Activated CD8-positive, alpha-beta memory T cell treated with anti-CD3 and anti-CD28 coated beads for 24 hours (primary cell): ENCODE data around the gene HERPUD2.
"Not testable (repeated sequence)": the region's sequence is repeated elsewhere in the genome, so short reads cannot be mapped to it uniquely, and the experiment has no call there.

Experiments
- DNase-seq: peaks from one replicate; pipeline ENCODE4 v3.0.0-alpha.2; 2020

Gene HERPUD2

DNA sequence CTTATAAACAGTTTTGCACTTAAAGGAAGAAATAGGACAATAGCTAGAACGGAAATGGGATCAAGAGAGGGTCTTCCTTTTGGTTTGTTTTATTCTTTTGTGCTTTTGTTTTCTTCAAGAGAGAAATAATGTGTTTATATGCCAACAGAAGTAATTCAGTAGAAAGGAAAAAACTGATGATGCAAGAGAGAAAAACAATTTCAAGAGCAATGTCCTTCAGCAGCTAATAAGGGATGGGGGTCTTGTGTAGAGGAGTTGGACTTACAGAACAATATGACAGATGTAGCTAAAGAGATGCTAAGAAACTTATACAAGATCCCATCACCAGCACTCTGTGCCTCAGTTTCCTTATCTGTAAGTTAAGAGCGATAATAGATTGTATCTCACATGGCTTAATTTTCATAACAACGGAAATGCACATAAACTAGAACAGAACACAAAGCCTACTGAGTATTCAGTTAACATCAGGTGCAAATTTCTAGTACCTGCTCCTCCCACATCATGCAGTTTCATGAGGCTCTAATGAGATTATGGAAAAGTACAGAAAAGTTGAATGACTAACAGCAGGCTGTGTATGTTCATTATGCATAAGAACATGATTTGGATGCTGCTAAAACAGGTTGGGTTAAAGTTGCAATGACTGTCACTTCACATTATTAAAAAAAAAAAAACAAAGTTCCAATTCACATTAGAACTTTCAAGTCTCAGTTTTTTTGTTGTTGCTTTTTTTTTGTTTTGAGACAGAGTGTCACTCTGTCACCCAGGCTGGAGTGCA is 17.2 kb downstream of the HERPUD2 start:
- DNase-seq: no peak

DNA sequence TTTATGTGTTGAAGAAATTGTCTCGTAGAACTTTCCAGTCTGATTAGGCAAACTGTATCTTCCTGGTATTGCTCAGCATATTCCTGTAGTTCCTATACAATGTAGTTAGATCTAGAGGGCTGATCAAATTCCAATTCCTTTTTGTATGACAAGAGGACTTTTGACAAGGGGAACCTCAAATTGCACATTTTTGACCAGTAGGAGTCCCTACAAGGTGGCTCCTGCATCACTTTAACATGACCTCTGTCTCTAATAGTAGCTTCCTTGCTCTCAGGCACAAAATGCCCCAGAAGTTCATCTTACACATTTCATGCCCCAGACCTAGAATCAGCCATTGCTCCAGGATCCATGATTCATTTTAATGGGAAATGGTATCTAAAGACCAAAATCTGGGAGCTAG is 18.7 kb downstream of the HERPUD2 start:
- no peak for DNase-seq

- DNase-seq: no peak
Observed at GRCh38 chr7:35670856-35671569, 23.9 kb downstream of the HERPUD2 start.

- not testable (repeated sequence) for DNase-seq
Observed at GRCh38 chr7:35660411-35660810, 34.5 kb downstream of the HERPUD2 start.

DNA sequence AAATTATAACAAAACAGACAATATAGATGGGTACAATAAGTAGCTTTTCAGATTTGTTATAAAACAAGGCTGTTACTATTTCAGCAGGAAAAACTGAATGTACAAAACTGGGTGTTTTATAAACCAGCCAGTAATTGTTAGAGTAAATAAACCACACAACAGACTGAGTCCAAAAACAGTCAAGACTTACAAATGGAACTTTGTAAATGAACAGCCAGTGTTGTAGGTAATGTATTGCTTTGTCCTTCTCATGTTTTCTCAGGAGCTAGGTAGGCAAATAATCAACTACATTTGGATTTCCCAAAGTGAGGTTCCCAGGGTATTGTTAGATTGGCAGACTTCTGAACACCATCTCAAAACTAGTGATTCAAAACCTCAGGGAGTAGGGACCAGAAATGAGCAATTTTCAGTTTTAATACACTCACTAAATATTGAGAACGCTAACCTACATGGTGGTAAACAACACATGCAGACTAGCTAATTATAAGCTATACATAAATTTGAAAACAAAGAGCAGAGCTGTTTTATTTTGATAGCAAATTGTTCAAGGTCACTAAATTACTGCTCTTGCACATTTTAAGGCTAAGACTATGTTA is 36.2 kb downstream of the HERPUD2 start:
- no peak for DNase-seq

DNA sequence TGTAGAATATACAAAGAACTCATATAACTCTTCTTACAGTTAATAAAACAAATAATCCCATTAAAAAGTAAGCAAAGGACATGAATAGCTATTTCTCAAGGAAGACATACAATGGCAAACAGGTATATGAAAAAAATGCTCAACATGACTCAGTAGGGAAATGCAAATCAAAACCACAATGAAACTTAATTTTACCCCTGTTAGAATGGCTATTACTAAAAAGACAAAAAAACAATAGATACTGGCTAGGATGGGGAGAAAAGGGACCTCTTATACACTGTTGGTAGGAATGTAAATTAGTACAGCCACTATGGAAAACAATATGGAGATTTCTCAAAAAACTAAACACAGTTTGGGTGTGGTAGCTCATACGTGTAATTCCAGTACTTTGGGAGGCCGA is 37.8 kb downstream of the HERPUD2 start:
- DNase-seq: no peak

GRCh38 chr7:35654558-35654957 is 40.4 kb downstream of the HERPUD2 start:
- not testable (repeated sequence) for DNase-seq

GRCh38 chr7:35652124-35652523 is 42.8 kb downstream of the HERPUD2 start:
- no peak for DNase-seq

GRCh38 chr7:35650751-35651150 is 44.2 kb downstream of the HERPUD2 start:
- DNase-seq: no peak

DNA sequence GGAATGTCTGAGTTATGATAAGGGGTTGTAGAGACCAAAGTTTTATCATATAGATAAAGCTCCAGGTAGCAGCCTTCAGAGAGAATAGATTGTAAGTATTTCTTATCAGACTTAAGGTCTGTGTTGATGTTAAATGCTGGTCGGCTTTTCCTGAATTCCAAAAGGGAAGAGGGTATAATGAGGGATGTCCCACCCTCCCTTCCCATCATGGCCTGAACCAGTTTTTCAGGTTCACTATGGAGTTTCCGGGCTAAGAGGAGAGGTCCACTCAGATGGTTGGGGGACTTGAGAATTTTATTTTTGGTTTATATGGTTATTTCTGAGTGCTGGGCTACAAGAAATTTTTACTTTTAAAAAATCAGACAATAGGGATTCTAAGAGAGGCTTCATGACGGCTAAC is 45.2 kb downstream of the HERPUD2 start:
- DNase-seq: no peak

GRCh38 chr7:35648367-35648766 is 46.6 kb downstream of the HERPUD2 start:
- no peak for DNase-seq

DNA sequence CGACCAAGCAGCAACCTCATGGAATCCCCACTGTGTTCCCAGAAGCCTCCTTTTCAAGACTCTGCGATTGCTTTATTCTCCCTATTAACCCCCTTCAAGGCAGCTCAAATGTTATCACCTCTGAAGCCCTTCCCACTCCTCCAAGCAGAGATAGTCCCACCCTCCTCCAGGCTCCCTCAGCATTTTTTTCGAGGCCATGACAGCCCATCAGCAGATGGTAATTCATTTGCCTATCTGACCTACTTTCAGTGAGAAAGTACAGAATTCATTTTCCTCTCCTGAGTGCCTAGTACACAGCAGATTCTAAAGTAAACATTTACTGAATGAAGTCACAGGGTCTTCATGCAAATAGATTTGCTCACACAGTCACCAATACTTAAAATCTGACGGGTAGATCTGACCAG is 47.8 kb downstream of the HERPUD2 start:
- DNase-seq: no peak

- DNase-seq: no peak
Observed at GRCh38 chr7:35646289-35647023, 48.5 kb downstream of the HERPUD2 start.

GRCh38 chr7:35645691-35646090 is 49.2 kb downstream of the HERPUD2 start:
- no peak for DNase-seq

GRCh38 chr7:35630024-35630972 is 64.6 kb downstream of the HERPUD2 start:
- DNase-seq: no peak

DNA sequence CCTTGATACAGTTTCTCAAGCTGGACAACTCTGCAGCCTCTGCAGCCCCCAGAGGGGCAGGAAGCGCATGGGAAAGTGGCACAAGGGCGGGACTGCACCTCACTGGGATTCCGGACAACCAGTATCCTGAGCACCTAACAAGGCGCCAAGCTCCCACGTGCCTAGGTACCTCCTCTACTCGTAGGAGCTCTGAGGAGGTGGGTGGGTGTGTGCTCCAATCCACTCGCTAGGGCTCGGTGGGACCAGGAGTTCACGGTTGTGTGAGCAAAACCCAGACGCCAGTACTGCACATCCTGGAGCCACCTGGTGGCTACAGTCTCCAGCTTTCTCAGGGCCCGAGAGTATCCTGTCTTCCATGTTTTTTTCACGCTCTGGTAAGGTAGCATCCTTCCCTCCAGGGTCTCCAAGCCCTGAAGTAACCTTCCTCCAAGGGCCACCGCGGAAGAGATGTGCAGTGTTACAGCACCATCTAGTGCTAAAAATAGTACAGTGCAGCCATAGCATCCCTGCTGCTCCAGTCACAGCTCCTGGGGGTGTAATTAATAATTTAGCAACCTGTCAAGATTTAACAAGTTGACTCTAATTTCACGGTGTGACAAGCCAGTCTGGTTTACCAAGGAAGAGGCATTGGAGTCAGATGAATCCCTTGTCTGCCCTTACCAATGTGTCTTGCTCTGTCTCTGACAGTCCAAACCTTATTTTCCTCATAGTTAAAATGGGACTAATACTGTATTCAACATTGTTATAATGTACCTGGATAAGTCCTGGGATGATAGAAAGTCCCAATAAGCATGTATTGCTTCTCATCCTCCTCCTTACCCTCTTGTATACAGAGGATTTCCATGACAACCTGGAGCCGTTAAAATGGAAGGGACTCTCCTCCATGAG is 70.4 kb downstream of the HERPUD2 start:
- peak; percentile 66 for DNase-seq

DNA sequence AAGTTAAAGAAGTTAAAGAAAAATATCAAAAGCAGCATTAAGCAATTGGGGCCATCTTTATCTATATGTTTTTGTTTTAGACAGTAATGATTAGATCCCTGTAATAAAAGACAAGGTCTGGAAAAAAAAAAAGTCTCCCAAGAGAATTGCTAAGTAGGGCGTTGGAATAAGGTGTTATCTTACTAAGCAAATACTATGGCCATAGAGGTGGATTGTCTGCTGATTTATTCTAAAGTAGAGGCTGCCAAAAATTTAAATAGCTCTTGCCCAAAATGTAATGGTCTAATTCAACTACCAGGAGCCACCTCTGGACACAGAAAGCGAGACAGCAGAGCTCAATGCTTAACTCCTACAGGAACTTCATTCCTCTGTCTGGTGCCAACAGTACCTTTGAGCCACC is 71.6 kb downstream of the HERPUD2 start:
- no peak for DNase-seq

DNA sequence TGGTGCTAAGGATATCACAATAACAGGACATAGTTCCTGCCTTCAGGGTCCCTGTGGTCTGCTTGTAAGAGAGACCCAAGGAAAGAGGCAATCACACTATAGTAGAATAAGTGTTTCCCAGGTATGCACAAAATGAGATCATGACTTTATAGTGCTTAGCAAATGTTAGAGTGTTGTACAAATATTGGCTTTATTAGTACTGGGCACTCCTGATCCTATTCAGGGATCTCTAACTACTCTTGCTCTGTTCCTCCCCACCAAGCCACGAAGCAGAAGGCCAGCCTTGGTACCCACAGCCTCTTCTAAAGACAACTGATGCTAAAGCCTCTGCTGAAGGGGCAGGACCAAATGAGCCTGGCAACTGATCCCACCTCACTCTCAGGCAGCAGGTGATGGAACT is 75.1 kb downstream of the HERPUD2 start:
- DNase-seq: no peak

DNA sequence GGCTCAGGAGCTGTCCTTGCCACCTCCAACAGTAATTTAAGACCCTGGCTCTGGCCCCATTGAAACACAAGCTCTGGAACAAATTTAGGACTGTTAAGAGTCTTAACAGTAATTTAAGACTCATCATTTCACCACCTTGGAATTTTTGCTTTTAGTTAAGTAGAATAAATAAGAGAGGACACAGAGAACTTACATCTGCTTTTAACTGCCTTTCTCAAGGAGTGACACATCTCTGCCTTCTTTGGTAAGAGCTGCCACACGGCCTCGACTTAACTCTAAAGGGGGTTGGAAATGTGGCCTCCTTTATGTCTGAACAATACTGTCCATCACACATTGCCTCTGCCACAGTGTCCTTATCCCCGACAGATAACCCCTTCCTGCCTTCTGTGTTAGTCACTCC is 77.9 kb downstream of the HERPUD2 start:
- no peak for DNase-seq

GRCh38 chr7:35613150-35613549 is 81.8 kb downstream of the HERPUD2 start:
- DNase-seq: no peak

- DNase-seq: no peak
Observed at GRCh38 chr7:35605760-35606159, 89.2 kb downstream of the HERPUD2 start.
